HG02840 (cell line): Measurements from ENCODE around the gene RNF187.

Experiments
- ATAC-seq: cut with Tn5 transposase; IDR thresholded peaks from one replicate; pipeline ENCODE4 v1.9.1; 2021; ENCODE audit warnings: mild to moderate bottlenecking, moderate library complexity, moderate number of reproducible peaks; ENCODE audit not compliant: unreplicated experiment, low FRiP score

The RNF187 gene

DNA sequence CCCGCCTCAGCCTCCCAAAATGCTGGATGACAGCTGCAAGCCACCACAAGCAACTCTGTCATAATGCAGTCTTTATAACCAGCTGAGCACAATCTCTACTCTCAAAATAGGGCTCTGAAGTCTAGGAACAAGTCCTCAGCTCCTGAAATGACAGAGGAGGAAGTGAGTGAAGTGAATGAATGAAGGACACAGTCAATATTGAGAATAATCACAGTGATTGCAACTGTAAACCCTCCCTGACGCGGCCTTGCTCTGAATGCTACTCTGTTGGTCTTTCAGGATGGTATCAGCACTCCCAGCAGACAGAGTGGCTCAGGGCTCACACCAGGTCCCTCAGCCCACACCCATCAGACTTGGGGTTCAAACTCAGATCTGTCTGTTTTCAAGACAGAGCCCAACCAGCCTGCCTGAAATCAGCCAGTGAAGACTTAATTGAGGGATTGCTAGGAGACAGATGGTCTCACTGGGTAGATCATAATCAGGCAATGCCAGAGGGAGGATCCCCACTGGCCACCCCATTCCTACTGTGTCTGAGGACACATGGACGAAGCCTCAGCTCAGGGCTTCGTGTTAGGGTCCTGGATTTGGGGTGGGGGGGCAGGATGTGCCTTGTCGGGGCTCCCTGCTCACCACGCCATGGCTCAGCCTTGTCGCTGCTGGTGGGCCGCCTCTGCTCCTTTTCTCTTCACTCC is 20.9 kb downstream of the RNF187 start:
- ATAC-seq: no peak

GRCh38 chr1:228508840-228509415 is 21.7 kb downstream of the RNF187 start:
- ATAC-seq: no peak

DNA sequence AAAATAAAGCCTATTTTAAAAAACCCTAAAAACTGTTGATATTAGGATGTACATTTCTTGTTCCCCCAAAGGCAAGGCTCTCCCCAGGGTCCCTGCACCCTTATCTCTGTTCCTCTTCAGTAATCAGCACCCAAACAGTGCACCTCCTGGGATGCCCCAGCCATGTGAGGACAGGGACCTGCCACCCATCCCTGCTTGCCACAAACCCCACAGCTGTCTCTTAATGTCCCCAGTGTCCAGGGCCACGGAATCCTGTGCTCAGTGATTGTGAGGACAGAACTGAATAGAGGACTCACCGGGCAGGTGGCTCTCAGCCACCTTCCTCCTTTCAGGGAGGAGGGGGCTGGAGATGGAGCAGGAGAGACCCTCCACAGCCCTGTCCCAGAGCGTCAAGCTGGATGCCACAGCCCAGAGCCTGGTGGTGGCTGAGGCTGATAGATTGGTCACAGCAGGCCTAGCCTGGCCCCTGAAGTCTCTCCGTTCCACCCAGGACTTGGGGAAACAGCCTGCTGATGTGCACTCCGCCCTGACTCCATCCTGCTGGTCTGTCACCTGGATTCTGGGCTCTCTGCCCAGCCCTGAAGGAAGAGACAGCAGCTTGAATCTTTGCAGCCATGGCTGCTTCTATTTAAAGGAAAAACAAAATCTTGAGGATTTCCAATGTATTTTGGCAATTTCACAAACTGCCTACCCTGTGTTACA is 23.1 kb downstream of the RNF187 start:
- ATAC-seq: no peak

DNA sequence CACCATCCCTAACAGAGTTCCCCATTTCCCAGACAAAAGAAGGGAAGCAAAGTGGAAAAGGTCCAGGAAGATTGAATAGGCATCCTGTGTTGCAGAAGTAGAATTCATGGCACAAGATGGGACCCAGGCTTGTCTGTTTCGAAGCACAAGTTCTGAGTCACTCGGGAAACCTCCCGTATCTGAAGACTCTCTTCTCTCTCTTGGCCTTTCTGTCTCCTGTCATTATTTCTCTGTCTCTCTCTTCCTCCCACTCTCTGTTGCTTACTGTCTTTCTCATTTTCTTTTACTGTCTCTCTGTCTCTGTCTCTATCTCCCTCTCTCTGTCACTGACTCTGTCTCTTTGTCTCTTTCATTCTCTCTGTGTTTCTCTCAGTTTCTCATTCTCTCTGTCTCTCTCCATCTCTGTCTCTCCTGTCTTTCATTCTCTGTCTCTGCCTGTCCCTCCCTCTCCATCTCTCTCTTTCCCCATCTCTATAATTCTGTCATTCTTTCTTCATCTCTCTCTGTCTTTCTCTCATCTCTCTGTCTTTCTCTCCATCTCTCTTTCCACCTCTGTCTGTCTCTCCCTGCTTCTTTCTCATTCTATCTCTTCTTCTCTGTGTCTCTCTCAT is 23.7 kb downstream of the RNF187 start:
- ATAC-seq: no peak

- no peak for ATAC-seq
Measured at GRCh38 chr1:228511546-228512445, 24.6 kb downstream of the RNF187 start.

DNA sequence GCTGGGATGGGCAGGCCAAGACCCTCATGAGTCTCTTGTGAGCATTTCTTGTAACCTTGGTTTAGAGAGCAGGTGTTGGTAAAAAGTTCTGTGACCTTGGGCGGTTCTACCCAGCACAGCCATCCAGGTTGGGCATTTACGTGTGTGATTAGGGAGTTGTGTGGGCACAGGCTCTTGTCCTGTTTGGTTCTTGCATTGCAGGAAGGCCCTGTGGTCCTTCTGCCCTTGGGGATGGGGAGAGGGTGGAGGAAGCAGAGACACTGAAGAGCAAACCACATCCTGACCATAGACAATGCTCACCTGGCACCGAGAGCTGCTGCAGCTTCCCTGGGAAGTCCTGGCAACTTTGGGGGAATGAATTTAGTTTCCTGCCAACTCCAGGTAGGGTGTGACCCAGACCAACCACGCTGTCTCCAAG is 25.6 kb downstream of the RNF187 start:
- no peak for ATAC-seq

- ATAC-seq: no peak
Measured at GRCh38 chr1:228513236-228513900, 26.2 kb downstream of the RNF187 start.

- ATAC-seq: no peak
Measured at GRCh38 chr1:228514421-228514820, 27.2 kb downstream of the RNF187 start.

DNA sequence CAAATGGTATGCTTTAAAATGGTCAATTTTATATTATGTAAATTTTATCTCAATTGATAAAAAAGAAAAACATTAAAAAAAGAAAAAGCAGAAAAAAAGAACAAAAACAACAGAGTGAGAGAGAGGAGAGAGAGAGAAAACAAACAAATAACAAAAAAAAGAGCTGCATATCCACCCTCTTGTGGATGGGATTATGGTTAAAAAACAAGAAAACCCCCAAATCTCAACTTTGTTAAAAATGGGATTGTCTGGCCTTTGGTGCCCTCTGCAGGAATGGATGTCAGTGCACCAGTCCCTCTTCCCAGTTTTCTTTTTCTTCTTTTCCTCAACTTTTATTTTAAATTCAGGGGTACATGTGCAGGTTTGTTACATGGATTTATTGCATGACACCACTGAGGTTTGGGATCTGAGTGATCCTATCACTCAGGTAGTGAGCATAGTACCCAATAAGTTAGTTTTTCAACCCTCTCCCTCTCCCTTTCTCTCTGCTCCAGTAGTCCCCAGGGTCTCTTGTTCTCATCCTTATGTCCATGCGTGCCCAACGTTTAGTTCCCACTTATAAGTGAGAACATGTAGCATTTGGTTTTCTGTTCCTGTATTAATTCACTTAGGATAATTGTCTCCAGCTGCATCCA is 28.1 kb downstream of the RNF187 start:
- no peak for ATAC-seq

DNA sequence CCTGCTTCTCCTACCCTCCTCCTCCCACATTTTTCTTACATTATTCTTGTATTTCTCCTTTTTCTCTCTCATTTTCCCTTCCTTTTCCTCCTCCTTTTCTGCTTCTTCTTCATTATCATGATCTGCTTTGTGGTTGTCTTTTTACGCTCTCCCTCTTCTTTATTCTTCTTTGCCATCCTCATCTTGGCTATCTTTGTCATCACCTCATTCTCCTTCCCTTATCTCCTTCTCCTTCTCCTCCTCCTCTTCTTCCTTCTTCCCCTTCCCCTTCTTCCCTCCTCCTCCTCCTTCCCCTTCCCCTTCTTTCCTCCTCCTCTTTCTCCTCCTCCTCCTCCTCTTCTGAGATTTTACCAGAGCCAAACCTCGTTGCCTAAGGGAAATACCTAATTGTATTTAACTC is 30.5 kb downstream of the RNF187 start:
- ATAC-seq: no peak

DNA sequence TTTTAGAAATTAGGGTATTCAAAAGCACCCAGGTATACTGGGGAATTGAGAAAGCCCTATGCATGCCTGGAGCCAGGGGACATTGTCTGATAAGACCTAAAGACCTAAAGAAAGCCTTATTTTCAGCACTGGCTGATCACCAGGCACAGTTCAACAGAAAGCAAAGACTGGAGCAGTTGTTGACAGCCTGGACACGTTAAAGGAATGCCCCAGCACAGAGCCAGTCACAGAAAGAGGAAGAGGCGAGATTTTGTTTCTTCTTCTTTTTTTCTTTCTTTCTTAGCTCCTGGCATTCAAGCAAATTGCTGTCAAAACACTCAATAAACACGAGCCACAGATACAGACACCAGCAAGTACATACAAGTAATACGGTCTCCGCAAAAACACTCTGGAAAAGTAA is 40.4 kb downstream of the RNF187 start:
- no peak for ATAC-seq

DNA sequence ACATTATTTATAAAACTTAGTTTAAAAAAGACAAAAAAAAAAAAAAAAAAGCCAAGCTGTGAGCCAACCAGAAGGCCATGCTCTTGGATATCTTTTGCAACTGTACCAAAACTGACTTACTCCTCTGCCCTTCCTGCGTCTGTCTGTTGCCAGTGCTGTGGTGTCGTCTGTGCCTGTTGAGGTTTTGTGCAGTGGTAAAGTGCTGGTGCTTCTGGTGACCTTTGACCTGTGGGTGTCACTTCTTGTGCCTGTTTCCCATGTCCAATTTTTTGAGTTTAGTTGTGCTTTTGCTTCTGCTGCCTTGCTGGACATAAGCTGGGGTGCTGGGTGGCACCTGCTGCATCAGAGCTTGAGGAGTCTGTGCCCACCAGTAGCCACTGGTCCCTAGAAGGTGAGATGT is 41.4 kb downstream of the RNF187 start:
- ATAC-seq: no peak

DNA sequence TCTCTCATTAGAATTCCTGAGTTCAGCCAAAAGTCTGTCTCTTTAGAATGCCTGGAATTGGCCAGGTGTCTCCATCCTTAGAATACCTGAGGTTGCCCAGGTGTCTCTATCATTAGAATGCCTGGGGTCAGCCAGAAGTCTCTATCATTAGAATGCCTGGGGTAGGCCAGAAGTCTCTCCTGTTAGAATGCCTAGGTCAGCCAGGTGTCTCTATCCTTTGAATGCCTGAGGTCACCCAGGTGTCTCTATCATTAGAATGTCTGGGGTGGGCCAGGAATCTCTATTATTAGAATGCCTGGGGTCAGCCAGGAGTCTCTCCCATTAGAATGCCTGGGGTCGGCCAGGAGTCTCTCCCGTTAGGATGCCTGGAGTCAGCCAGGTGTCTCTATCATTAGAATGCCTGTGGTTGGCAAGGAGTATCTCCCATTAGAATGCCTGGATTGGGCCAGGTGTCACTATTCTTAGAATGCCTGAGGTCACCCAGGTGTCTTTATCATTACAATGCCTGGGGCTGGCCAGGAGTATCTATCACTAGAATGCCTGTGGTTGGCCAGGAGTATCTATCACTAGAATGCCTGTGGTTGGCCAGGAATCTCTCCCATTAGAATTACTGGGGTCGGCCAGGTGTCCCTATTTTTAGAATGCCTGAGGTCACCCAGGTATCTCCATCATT is 43.0 kb downstream of the RNF187 start:
- ATAC-seq: no peak

- no peak for ATAC-seq
Measured at GRCh38 chr1:228530951-228531731, 44.0 kb downstream of the RNF187 start.

- no peak for ATAC-seq
Measured at GRCh38 chr1:228538831-228539230, 51.6 kb downstream of the RNF187 start.

- ATAC-seq: no peak
Measured at GRCh38 chr1:228540161-228540917, 53.2 kb downstream of the RNF187 start.

DNA sequence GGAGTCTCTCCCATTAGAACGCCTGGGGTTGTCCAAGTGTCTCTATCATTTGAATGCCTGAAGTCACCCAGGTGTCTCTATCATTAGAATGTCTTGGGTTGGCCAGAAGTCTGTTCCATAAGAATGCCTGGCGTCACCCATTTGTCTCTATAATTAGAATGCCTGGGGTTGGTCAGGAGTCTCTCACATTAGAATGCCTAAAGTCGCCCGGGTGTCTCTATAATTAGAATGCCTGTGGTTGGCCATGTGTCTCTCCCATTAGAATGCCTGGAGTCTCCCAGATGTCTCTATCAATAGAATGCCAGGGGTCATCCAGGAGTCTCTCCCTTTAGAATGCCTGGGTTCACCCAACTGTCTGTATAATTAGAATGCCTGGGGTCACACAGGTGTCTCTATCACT is 54.5 kb downstream of the RNF187 start:
- ATAC-seq: no peak
